T-helper 9 cell (primary cell): Measurements from ENCODE around the gene FBF1.

Experiments used
- DNase-seq: peaks from one replicate; pipeline ENCODE4 v3.0.0-alpha.2; 2020

Gene FBF1

DNA sequence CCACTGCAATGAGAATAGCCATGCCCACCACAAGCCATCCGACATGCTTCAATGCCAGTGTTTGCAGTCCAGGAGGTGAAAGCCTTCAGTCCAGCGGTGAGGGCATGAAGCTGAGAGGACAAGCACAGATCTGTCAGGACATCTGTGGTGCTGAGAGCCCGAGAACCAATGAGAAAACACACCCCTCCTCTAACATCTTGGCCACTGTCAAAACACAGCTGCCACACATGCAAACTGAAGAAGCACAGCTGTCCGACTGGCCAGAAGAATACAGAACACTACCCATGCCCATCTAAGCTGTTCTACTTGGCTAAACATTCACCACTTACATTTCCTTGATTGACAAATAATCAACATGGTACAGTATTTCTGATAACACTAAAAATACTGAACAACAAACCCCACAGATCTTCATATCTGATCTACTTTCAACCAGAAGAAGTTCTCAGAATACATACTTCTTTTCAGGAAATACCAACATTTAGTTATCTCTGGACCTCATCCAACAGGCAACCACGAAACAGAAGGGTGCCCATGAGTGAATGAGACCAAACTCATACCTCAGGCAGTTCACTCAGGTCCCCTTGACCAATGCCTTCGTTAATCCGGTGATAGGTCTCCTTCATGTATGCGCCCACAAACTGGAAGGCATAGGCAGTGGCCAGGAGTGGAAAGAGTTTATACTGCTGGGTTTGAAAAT is 10.2 kb upstream of the FBF1 start:
- DNase-seq: no peak

DNA sequence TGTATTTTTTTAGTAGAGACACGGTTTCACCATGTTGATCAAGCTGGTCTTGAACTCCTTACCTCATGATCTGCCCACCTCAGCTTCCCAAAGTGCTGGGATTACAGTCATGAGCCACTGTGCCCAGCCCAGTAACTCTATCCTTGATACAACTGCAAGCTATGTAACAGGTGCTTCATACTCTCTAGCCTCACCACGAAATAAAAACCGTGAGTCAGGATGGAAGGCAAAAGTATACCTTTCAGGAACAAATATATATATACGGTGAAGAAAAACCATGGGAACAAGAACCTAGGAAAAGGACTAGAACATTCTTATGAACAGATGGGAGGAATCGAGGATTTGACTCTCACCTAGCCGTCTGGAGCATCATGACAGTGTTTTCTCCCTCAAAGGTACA is 9.6 kb upstream of the FBF1 start:
- DNase-seq: no peak

DNA sequence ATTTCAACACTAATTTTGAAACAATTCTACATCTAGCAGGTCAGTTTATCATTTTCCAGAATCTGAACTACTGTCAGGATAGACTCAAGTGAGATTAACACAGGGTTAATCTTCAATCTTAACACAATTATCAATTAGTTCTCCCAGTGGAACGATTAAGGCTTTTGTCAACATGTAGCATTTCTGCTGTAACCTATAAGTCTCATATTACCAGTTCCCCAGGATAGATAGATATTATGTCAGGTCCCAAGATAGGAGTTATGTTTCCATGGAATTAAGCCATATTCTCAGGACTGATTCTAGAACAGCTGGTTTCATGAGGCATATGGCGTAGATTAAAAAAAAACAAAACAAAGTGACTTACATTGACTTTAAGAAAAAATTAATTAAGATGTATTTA is 4.4 kb upstream of the FBF1 start:
- no peak for DNase-seq

DNA sequence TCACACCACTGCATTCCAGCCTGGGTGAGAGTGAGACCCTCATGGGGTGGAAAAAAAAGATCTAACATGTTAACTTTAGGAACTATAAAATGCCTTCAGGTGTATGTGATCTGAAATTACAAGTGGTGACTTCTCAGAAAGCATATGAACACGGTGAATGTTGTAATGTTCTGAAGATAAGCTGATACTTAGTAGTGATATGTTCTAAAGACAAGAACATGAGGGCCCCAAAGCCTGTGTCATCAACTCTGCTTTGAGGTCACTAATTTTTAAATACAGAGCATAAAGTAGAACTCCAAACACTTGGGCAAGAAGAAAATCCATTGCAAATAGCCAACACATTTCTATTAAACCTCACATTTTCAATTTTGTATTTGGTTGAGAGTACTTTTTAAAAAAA is 2.6 kb upstream of the FBF1 start:
- DNase-seq: no peak

DNA sequence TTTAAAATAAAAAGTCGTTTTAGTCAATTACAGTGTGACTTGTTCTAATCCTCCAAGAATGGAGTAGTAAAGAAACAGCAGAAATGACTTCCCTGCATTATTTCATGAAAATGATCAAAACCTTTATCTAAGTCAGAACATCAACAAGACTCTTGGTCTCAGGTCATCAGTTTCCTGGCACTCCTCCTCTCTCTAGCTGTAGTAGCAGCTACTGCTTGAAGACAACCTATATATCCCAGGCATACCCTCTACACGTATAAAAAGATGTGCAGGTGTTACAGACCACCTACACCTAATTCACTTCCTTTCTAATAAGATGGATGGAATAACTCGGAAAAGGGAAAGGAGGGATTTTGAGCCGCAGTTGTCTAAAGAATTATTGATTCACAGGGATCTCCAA is 1.6 kb upstream of the FBF1 start:
- no peak for DNase-seq

DNA sequence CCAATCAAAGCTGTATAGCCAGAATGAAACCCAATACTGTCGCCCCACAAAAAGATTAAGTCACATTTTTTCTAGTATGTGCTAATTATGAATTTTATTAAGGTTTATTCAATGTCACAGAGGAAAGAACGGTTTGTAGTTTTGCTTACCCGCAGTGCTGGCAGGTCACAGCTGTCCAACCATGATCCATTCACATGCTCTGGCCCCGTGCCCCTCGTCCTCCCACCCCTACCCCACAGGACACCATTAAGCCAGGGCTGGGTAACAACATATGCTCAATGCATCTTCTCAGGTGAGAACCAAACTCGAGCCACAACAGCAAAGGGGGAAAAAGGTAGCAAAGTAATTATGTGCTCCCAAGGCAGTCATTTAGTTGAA is 589 bp upstream of the FBF1 start:
- no peak for DNase-seq

DNA sequence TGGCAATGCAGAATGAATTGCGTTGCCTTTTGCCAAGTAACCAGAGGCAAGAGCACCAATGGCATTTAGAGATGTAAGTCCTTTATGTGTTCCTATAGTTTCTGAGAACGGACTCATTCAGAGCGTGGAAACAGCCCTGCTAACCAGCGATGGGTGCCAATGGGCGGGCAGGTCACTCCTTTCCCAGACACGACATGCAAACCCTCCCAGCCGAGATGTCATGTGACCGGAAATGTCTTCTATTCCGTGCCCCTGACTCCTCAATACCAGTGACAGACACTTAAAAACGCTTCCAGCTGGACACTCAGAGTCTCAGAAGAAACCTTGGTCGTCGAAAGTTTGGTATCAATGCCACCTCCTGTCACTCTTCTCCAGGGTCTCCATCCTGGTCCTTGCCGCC is 3.2 kb downstream of the FBF1 start:
- DNase-seq: no peak

DNA sequence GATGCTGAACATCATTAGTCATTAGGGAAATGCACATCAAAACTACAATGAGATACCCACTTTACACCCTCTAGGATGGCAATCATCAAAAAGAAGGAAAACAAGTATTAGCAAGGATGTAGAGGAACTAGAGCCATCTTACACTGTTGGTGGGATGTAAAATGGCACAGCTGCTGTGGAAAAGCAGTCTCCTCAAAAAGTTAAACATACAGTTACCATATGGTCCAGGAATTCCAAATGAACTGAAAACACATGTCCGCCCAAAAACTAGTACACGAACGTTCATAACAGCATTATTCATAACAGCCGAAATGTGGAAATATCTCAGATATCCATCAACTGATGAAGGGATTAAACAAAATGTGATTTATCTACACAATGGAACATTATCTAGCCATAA is 7.0 kb downstream of the FBF1 start:
- DNase-seq: no peak

DNA sequence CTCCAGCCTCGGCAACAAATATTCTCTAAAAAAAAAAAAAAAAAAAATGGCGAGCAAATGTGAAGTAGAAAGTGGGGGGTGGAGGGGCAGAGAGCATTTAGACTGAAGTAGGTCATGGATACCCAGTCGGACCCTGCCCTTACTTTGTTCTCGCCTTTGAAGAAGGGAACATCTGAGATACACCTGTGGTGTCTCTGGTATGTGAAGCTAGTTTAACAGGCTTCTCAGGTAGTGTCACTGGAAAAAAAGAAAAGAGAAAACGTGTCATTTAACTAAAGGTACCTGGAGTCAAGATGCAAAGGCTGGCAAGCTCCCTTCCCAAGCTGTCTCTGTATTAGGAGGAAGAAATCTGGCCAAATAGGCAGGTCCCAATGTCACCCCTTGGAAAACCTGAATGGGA is 8.0 kb downstream of the FBF1 start:
- no peak for DNase-seq

DNA sequence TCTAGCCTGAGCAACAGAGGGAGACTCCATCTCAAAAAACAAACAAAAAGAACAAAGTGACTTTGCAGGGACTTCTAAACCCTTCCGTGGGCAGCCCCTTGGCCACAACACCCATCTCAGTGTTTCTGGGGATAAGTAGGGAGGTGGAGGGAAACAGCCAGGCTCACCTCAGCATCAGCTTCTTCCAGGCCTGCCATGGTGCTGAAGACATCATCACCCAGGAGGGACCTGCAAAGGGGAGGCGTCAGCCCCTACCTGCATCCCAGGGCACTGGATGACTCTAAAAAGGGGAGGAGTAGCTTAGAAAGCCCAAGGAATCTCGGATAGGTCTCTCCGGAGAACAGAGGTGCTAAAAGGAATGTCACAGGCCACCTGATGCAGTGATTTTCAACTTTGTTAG is 9.8 kb downstream of the FBF1 start:
- DNase-seq: no peak

DNA sequence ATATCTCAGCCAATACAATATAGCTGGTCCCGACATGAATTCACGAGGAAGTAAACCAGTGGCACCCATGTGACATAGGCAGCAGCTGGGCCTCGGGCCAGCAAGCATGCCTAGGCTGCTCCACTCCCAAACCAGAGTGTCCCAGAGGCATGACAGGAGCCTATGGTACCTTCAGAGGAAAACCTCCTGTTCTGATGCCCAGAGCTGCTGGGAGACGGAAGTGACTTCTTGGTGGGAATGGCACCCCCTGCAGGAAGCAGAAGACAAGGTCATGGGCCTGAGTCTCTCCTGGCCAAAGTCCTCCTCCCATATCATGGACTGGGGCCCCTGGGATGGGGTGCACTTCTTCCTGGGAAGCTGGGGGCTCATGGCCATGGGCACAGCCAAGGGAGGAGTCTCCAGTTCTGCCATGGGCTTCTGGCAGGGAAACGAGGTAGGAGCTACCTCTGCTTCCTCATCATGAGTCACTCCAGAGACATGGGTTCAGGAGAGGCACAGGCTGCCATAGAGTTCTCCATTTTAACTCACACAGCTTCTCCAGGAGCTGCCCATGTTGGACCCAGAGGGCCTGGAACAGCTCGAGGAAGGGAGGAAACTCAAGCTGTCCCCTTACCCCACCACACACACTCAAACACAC is 13.4 kb downstream of the FBF1 start:
- no peak for DNase-seq

DNA sequence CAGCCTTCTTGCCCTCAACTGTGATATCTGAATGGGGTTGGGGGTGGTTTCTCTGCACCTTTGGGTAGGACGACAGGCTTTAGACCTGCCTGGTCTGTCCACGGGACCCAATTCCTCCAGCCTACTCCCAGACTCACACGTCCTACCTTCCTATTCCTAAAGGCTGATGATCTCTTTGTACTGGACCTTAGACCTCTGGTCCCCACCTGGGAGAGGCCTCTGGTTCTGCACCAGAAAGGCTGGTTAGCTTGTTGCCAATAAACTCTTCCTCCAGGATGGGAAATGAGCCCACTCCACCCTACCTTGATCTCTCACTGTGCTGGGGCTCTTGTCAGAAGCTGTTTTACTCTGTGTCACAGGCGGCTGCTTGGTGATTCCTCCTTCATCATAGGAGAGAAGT is 14.4 kb downstream of the FBF1 start:
- DNase-seq: no peak

DNA sequence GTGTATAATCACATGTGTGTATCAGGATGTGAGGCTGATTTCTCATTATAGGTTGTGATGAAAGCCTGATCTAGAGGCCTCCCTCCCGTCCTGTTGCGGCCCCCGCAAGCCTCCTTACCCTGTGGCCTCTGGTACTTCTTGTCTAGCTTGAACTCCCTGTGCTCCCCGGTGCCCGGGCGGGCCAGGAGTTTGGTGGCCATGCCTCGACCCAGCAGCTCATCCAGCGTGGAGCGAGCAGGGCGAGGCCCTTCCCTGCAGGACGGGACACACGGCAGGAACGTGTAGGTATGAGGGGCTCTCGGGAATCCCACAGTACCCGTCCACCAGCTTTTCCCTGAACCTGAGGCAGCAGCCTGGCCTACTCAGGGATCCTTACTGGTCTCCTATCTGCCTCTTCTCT is 14.9 kb downstream of the FBF1 start:
- no peak for DNase-seq

DNA sequence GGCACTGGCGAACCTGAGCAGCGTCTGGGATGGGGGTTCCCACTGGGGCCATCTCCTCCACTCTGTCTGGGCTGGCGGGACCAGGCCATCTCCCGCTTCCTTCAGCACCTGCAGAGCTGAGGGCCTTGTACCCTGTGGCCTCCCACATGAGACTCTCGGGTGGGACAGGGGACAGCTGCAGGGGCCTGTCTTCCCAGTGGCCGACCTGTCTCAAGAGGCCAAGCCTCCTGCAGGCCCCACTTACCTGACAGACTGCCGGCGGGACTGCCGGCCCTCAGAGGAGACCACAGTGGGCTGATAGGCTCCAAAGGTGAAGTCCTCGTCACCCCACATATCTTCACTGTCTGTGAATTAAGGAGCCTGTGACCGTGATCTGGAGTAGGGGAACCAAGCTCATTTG is 15.7 kb downstream of the FBF1 start:
- no peak for DNase-seq

DNA sequence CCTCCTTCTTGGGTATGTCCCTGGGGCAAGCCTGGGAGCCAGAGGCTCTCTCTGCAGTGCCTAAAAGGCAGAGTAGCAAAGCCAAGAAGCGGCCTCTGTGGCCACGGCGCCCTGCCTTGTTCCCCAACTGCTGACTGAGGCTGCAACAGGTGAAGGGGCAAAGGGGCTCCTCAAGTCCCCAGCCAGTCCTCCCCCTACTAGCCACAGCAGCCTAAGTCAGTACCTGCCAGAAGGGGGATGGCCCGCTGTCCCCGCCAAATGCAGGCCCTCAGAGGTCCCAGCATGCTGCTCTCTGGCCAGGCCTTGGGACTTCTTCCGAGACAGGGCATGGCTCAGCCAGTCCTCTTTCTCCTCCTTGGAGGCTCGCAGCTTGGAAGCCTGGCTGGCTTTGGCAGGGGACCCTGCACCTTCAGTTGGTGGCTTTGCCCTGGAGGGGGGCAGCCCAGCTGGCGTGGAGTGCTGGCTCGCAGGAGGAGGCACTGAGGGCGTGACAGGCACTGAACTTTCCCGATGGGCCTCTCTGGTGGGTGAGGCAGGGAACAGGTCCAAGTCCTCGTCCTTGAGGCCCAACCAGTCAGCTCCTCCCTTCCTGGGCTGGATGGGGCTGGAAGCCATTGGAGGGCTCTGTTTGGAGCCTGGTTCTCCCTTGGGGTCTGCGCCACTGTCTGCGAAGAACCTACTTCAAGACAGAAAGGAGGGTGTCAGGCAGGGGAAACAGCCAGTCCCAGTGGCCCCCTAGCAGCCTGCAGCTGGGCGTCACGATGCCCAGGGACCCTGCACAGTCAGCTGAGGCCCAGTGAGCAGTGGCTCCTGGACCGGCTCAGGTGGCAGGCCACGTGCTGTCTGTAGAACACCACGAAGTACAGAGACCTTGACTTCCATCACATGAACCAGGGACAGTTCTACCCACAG is 17.6 kb downstream of the FBF1 start:
- no peak for DNase-seq

DNA sequence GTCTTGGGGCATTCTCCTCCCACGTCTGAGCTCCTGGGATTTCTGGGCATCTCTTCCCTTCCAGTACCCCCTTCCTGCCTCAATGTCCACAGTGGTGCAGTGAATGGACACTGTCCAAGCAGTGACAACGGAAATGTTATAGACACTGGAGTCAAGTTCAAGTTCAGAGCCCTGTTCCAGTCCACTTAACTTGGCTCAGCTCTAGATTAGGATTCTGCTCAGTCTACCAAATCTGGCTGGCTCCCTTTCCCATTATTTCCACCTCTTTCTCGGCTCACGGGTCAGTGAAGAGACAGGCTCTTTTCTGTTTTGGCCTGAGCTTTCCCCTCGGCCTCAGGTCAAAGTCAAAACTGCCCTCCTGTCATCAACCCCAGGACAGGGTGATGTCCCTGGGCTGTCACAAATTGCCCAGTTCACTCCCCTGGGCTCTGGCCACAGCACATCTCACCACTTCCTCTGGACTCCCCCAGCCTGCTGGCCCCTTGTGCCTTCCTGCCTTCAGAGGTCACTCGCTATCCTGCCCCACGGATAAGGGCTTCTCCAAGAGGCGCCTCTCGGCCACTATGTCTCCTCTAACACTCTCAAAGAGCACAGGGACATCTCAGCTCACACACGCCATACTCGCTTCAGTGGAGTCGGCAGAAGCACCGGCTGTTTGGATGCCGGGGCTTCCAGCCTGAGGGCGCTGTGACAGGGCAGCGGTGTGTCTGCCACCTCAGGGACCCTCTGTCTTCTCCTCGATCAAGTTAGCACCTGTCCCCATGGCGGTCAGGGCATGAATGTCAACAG is 18.5 kb downstream of the FBF1 start:
- DNase-seq: no peak

DNA sequence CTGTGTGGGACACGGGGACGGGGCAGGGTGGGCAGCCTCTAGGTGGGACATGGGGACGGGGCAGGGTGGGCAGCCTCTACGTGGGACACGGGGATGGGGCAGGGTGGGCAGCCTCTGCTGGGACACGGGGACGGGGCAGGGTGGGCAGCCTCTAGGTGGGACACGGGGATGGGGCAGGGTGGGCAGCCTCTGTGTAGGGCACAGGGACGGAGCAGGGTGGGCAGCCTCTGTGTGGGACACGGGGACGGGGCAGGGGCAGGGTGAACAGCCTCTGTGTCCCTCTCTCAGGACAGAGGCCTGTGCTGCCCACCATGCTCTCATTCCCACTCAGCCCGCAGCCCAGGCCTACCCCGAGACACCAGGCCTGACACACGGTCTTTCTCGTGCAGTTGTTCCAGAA is 19.2 kb downstream of the FBF1 start:
- DNase-seq: no peak

DNA sequence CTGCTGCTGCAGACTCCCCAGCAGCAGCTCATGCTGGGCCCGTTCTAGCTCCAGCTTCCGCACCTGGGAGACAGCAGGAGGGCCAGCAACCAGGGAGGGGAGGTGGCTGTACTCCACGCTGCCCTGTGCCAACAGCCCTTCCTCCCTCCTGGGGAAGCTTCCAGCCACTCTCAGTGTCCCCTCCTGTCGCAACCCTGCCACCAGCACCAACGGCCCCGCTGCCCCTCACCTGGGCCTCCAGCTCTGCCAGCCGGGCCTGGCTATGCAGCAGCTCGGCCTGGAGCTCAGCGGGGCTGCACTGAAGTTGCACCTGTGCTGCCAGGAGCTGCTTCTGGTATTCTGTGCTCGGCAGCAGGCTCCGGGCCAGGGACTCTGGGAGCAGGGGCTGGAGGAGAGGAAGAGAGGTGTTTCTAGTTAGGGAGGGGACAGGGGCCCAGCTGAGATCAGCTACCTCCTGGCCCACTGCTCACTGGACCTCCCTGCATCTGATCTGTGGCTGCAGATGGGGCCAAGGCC is 20.7 kb downstream of the FBF1 start:
- no peak for DNase-seq

DNA sequence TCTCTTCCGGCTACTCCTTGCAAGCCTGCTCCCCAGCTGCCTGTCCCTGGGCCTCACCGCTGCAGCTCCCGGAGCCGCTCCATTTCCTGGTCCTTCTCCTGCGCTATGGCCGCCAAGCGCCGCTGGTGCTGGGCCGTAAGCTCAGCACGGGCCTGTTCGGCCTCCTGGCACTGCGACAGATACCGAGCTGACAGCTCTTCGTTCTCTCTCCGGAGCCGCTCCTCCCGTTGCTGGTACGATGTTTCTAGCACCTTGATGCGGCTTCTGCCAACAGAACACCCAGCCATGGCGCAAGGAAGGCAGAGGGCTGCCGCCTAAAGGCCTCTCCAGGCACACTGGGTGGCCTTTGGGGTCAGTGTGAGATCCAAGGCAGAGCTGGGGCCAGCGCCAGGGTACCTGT is 21.2 kb downstream of the FBF1 start:
- DNase-seq: no peak

DNA sequence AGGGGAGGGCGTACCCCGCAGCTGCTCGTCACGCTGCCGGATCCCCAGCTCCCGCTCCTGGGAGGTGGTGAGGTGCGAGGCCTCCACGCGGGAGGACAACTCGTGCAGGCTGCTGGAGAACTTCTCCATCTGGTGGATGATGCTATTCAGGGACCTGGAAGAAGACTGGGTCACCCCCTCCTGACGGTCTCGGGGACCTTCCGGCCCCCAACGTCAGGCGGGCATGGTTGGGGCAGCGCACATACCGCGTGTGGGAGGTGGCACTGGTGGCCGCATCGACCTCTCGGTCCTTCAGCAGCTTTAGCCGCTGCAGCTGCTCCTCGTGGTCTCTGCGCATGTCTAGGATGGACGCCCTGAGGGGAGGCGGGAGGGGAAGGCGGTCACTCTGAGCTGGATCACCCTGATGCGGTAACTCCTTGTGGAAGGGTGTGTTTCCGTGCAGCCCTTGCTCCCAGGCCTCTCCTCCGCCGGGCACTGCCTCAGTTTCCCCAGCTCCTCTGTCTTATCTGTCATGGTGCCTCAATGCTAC is 22.9 kb downstream of the FBF1 start:
- no peak for DNase-seq

DNA sequence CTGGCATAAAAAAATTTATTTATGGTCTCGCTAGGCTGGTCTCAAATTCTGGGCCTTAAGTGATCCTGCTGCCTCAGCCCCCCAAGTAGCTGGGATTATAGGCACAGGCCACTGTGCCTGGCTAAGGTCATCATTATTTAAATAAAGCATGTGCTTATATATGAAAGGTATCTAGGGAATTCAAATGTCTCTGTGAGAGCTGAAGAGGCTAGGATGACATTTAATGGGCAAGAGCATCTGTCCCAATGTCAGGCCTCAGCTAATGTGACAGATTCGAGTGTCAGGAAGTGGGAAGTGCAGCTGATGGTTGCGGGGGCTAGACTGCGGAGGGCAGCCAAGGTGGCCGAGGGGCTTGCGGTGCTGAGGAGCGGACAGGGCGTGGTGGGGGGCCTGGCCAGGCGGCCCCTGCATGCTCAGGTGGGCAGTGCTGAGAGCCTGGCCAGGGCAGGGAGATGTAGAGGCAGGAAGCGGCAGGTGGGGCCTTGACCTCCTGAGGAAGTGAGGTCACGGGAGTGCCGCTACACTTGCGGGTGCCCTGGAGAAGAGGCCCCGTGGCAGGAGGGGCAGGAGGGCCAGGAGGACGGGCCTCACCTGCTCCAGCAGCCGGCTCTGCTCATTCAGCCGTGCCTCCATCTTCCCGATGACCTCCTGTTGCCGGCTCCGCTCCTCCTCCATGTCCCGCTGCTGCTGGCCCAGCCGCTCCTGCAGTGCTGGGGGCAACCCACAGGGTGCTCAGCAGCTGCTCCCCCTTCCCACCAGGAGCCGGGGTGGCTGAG is 23.5 kb downstream of the FBF1 start:
- no peak for DNase-seq

DNA sequence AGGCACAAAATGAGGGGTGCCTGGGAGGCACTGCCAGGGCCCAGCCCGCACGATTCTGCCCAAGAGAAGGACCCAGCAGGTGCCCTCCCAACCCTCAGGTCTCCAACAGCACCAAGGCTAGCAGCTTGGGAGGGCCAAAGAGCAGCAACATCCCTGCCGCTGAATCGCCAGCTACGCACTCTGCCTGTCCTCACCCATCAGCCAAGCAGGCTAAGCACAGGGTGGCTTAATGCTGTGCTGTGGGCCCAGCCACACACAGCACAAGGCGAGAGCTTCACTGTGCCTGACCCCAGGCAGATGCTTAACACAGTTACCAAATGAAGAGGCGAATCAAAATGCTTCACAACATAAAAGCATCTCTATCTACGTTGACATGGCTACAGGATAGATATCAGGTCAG is 25.6 kb downstream of the FBF1 start:
- DNase-seq: no peak
